NCI-H1417 treated with DMSO at 0.1 percent for 48 hours (cell line): ENCODE results near the gene HECW1.
"Not testable (repeated sequence)": the region's sequence is repeated elsewhere in the genome, so short reads cannot be mapped to it uniquely, and the experiment has no call there.

Experiments
- DNase-seq: peaks from one replicate; lab custom pipeline; 2025; lab: John Stamatoyannopoulos, UW

Gene HECW1

GRCh38 chr7:43112459-43112940 is at the start of gene HECW1:
Gene HECW1 (plus strand): TSS chr7:43112647. CDS start chr7:43243906, 131,259 bp downstream.
- no peak for DNase-seq

- no peak for DNase-seq
Measured at GRCh38 chr7:43071604-43072003, 40.8 kb upstream of the HECW1 start.

- no peak for DNase-seq
Measured at GRCh38 chr7:43072530-43072929, 39.9 kb upstream of the HECW1 start.

GRCh38 chr7:43073811-43074210 is 38.6 kb upstream of the HECW1 start:
- DNase-seq: not testable (repeated sequence)

- no peak for DNase-seq
Measured at GRCh38 chr7:43076189-43076605, 36.2 kb upstream of the HECW1 start.

GRCh38 chr7:43076606-43077005 is 35.8 kb upstream of the HECW1 start:
- DNase-seq: no peak

- no peak for DNase-seq
Measured at GRCh38 chr7:43077285-43077684, 35.2 kb upstream of the HECW1 start.

GRCh38 chr7:43077732-43078391 is 34.6 kb upstream of the HECW1 start:
- DNase-seq: no peak

- DNase-seq: no peak
Measured at GRCh38 chr7:43078794-43079193, 33.7 kb upstream of the HECW1 start.

GRCh38 chr7:43081603-43082002 is 30.8 kb upstream of the HECW1 start:
- DNase-seq: no peak

- no peak for DNase-seq
Measured at GRCh38 chr7:43083106-43083505, 29.3 kb upstream of the HECW1 start.

GRCh38 chr7:43085017-43085416 is 27.4 kb upstream of the HECW1 start:
- no peak for DNase-seq

- no peak for DNase-seq
Measured at GRCh38 chr7:43085992-43086391, 26.5 kb upstream of the HECW1 start.

- no peak for DNase-seq
Measured at GRCh38 chr7:43092819-43093218, 19.6 kb upstream of the HECW1 start.

GRCh38 chr7:43096875-43097274 is 15.6 kb upstream of the HECW1 start:
- DNase-seq: no peak

GRCh38 chr7:43099750-43100149 is 12.7 kb upstream of the HECW1 start:
- DNase-seq: no peak

- DNase-seq: no peak
Measured at GRCh38 chr7:43104874-43105520, 7.5 kb upstream of the HECW1 start.

GRCh38 chr7:43105521-43106120 is 6.8 kb upstream of the HECW1 start:
- no peak for DNase-seq

GRCh38 chr7:43108255-43109011 is 4.0 kb upstream of the HECW1 start:
- no peak for DNase-seq

- DNase-seq: no peak
Measured at GRCh38 chr7:43110791-43111535, 1.5 kb upstream of the HECW1 start.

GRCh38 chr7:43111630-43112458 is 603 bp upstream of the HECW1 start:
- DNase-seq: no peak
